Embryonic facial prominence (tissue), 1 donor: ENCODE measurements around the gene DHRS9.

Experiments used
- DNase-seq: peaks from one replicate; pipeline ENCODE4 v3.0.0-alpha.2; 2016; ENCODE audit errors: extremely low spot score

Gene DHRS9

DNA sequence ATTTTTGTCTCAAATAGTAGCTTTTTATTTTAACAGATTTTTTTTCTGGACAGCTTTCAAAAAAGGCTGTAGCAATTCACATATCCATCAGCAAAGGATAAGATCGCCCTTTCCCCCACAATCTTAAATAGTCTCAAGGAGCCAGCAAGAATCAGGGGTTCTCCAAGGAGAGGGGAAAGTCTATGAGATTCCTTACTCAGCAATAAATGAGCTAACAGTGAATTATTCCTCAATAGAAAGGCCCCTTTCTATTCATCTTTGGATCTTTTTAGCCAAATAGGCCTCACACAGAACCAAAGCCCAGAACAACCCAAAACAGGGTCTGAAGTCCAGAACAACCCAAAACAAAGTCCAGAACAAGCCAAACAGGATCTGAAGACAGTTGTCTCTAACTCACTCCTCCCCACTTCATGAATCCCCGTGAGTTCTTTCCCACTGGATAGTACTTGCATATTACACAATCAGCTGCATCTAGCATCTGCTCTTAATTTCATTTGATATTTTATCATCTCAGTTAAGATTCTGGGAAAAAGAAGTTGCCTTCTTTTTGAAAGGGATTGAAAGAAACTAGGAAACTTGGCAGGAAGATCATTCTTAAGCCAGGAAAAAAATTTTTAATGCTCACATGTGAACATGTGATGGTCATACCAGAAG is 3.4 kb upstream of the DHRS9 start:
- DNase-seq, result no peak

DNA sequence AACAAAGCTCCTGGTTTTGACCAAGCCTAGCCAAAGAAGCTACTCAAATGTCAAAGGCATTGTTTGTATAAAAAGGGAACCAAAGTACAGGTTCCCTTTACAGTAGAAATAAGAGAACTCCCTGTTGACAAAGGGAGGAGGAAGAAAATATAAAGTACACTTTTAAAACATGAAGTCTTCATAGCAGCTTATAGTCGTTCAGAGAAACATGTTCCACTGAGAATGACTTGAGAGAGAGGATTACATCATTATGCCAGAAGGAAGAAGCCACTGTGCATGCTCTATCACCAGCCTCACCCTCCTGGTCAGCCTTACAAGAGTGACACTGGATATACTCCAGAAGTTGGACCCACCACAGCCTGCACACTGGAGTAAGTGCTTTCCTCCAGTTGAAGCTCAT is 2.5 kb upstream of the DHRS9 start:
- no peak for DNase-seq

DNA sequence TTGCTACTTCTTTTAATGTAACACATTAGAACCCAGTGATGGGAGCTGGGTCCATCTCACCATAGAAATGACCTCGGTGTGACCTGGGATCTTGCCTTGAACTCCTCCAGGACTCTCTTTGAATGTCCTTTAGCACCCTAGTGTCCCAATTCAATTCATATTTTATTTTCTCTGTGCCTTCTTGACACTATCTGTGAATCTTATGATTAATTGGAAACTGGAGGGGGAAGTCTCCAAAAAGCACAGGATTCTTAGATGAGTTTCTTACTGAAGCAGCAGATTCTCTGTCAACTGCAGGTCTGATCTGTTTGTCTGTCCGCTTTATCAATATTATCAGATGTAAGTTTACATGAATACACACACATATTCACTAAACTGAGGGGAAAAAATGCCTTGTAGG is 470 bp downstream of the DHRS9 start:
- no peak for DNase-seq

DNA sequence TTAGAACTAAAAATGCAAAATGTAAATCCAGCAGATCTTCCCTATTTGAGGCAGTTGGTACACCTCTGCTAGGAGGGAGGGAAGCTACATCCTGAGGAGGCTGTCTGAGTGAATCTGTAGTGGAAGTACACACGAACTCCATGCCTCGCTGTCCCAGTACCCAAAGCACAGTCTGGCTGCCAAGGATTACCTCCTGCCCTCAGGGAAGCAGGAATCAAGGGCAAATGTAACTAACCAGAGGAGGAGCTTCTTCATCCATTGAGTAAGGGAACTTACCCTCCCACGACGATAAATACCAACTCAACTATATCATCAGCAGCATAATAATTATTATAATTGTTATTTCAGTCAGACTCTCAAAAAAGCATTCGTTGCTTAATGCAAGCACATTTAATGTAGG is 2.1 kb downstream of the DHRS9 start:
- DNase-seq, result no peak

DNA sequence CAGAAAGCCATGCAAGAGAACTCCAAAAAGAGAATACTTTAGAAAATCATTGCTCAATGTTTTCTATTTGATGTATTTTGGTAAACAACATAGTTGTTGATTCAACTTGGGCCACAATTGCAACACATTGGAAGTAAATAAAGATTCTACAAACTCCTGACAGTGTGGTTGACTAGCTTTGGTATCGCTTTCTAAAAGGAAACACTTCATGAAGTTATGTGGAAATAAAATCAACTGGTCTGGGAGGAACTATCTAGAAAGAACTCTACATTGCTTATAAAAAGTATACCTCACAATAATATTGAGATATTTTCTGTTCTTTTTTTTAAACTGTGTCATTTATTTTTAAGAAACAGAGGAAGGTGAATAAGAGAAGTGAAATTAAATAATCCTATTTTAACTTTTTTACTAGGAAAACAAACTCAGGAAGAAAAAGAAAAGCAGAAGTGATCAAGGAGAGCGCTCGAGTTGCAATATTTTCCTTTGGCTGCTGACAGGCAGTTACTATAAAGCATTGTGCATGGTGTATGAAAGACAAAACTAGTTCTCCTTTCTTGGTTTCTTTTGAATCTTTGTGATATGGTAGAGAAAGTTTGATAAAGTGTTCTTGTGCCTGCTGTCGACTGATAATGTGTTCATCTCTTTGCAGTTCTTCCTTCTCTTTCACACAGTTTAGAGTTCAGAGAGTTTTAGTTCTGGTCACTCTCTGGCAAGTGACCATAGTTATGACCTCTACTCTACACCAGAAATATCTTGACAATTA is 3.0 kb downstream of the DHRS9 start:
- DNase-seq, result no peak

- DNase-seq, result no peak
Measured at GRCh38 chr2:169073211-169073962, 4.0 kb downstream of the DHRS9 start.

DNA sequence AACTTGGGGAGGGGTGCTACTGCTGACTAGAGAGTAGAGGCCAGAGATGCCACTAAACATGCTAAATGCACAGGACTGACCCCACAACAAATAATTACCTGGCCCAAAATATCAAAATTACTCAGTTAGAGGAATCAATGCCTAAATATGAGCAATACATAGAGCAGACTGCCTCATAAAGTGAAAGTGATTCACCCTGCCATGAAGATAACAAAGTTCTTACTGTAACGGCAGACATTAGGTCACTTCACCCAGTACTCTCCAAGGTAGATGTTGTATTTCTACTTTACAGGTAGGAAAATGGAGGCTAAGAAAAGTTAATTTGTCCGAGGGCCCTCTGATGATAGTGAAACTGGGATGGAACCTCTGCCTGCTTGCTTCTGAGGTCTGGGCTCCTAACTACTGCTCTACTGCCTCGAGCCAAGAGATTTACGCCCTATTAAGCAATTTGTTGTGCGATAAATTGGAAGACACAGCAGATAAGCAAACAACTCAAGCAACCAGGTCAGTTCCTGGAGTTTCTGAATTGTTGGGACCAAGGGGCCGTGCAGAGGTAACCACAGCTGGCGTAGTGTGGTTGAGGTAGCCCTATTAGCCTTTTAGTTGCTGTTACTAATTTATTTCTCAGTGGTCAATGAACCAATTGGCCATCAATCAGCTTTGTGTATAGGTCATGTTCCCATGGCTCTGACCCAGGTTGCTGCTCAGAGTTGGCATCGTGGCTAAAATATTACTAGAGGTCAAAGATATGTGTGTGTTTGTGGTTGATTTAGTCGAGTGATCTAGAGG is 4.8 kb downstream of the DHRS9 start:
- DNase-seq, result no peak

- DNase-seq, result no peak
Measured at GRCh38 chr2:169077674-169078240, 8.4 kb downstream of the DHRS9 start.

GRCh38 chr2:169080250-169081069 is 11.1 kb downstream of the DHRS9 start:
- DNase-seq, result no peak

DNA sequence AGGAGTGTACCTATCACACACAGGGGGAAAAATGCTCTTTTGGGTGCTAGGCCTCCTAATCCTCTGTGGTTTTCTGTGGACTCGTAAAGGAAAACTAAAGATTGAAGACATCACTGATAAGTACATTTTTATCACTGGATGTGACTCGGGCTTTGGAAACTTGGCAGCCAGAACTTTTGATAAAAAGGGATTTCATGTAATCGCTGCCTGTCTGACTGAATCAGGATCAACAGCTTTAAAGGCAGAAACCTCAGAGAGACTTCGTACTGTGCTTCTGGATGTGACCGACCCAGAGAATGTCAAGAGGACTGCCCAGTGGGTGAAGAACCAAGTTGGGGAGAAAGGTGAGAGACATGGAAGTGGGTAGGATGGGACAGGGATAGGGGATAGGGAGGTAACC is 12.2 kb downstream of the DHRS9 start:
- DNase-seq, result no peak

DNA sequence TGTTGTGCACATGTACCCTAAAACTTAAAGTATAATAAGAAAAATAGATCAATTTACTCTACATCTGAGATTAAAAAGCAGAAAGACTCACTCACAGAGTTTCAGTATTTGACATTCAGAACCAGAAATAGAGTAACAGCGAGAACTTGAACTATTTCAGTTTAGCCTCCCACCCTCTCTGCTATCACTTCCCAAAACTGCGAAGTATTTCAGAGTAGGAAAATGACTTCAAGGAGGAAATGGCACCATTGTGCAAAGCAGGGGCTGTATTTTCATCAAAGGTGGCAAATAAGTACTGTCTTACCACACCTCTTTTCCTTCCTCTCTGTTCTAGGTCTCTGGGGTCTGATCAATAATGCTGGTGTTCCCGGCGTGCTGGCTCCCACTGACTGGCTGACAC is 13.6 kb downstream of the DHRS9 start:
- no peak for DNase-seq

GRCh38 chr2:169086893-169087467 is 17.6 kb downstream of the DHRS9 start:
- no peak for DNase-seq

- no peak for DNase-seq
Measured at GRCh38 chr2:169087757-169088379, 18.5 kb downstream of the DHRS9 start.

GRCh38 chr2:169089182-169089581 is 19.8 kb downstream of the DHRS9 start:
- DNase-seq, result no peak

DNA sequence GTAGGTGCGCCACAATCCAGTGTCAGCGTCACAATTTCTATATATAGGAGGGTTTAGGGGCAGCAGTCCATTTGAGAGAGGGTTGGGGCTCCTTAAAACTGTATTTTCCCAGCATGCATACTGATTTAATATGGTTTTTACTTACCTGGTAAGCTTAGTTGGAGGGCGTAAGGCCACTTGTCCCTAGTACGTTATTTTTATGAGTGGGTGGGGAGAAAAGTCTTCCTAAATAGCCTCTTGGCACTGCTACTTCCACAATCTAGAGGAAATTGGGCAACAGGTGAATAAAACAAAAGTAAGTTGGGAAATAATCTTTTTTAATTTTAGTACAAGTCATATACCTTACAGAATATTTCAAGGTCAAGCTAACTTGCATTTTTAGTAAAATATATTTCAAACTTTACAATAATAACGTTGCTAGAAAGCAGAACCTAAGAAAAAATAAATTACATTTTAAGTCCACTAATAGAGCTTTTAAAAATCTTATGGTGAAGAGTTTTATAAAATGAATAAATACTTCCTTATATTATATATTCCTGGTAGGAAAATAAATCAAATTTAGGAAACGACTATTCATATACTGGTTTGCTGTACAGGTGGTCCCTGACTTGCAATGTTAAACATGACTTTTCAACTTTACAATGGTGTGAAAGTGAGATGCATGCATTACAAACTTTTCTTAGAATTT is 20.9 kb downstream of the DHRS9 start:
- DNase-seq, result no peak

DNA sequence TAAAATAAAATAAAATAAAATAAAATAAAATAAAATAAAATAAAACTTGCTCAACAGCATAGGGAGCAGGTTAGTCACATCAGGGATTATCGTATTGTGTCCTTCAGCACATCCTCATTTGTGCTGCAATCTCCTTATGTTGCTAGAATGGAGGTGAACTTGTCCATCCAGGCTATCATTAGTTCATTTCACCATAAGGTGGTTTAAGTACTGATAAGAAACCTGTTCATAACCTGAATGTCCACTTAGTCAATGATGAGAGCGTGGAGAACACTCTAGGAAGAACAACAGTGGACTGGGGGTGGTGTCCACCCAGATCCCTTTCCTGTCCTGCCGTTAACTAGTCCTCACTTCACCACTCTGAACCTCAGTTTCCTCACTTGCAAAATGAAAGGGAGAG is 21.9 kb downstream of the DHRS9 start:
- DNase-seq, result no peak

DNA sequence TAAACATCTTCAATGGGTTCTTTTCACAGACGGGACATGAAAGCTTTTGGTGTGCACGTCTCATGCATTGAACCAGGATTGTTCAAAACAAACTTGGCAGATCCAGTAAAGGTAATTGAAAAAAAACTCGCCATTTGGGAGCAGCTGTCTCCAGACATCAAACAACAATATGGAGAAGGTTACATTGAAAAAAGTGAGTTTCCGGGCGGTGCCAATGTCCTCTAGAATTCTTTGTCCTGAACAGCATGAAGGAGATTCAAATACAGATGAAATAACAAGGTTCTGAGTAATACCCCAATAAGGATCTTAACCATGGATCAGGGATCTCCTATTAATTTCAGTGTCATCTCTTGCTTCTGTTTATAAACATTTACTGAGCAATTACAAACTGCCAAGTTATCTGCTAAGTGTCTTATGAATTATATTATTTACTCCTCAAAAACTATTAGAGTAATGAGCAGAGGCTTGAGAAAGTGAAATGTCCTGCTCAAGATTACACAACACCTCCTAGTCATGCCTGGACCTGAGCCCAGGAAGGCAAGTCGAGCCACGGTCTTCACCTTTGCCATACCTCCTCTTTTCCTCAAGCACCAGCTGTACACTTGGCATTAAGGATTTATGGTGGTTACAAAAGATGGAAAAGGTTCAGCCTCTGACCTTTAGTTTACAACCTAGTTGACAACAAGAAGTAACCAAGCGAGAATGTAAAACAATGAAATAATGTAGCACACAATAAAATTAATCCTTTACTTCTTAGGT is 22.6 kb downstream of the DHRS9 start:
- DNase-seq, result no peak

DNA sequence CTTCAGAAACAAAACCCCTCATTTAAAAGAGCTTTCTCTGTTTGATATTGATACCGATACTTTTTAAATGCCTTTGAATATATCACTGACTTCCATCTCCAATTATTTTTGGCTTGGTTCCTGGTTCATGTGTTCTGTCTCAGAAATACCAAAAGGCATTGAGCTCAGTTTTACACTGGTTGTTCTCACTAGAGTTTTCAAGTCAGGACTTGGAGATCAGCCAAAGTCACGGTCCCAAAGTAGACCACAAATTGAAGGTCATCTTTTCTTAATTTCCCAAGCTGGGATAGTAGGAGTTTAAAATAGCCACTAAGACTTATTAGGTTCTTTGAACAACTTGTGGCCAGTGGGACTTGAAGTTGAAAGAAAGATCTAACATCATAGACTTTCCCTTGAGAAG is 24.2 kb downstream of the DHRS9 start:
- no peak for DNase-seq

DNA sequence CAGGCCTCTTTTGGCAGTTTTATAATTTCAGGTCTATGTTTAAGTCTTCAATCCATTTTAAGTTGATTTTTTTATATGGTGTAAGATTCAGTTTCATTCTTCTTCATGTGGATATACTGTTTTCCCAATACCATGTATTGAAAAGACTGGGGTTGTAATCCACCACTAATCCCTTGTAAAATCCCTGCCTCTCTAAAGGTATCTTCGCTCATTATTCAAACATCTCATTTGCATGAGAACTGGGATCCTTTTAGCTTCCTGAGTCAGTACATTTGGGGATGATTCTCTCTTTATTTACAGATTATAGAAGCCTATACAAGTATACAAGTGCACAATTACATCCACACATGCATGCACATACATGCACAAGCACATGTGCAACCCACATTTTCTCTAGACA is 25.3 kb downstream of the DHRS9 start:
- DNase-seq, result no peak
